KMS-11 (cell line): ENCODE measurements around the gene APOO.

Source experiments
- H2AFZ ChIP-seq: fragments of 200-600 bp; sonication (generic); 2 replicates; pipeline ENCODE4 v1.6.1; 2016; ENCODE audit warnings: antibody characterized with exemption, mixed run types, low read depth
- H3K27ac ChIP-seq: fragments of 200-600 bp; sonication (generic); 2 replicates; pipeline ENCODE4 v1.6.1; 2016; ENCODE audit warnings: mild to moderate bottlenecking, mixed run types
- H3K27me3 ChIP-seq: fragments of 200-600 bp; sonication (generic); 2 replicates; pipeline ENCODE4 v1.6.1; 2017; ENCODE audit warnings: mild to moderate bottlenecking, low read depth, mixed run types, moderate library complexity; ENCODE audit not compliant: insufficient read depth
- H3K36me3 ChIP-seq: fragments of 200-600 bp; sonication (generic); 2 replicates; pipeline ENCODE4 v1.6.1; 2017; ENCODE audit warnings: mild to moderate bottlenecking, mixed run types; ENCODE audit not compliant: insufficient read depth
- H3K4me1 ChIP-seq: fragments of 200-600 bp; sonication (generic); 2 replicates; pipeline ENCODE4 v1.6.1; 2016; ENCODE audit warnings: mild to moderate bottlenecking, low read depth, mixed run types; ENCODE audit not compliant: poor library complexity, severe bottlenecking
- H3K4me2 ChIP-seq: fragments of 200-600 bp; sonication (generic); 2 replicates; pipeline ENCODE4 v1.7.0; 2016; ENCODE audit warnings: mild to moderate bottlenecking, mixed run types
- H3K4me3 ChIP-seq: fragments of 200-600 bp; sonication (generic); IDR thresholded peaks from 2 replicates; pipeline ENCODE4 v1.6.1; 2017; ENCODE audit warnings: low read depth, low read length, mixed read lengths; ENCODE audit not compliant: insufficient read depth
- H3K79me2 ChIP-seq: fragments of 200-600 bp; sonication (generic); 2 replicates; pipeline ENCODE4 v1.6.1; 2016; ENCODE audit warnings: low read depth, mixed run types; ENCODE audit not compliant: insufficient read depth
- H3K9ac ChIP-seq: fragments of 200-600 bp; sonication (generic); 2 replicates; pipeline ENCODE4 v1.6.1; 2016; ENCODE audit warnings: mild to moderate bottlenecking, mixed run types
- H4K20me1 ChIP-seq: fragments of 200-600 bp; sonication (generic); 2 replicates; pipeline ENCODE4 v1.6.1; 2016; ENCODE audit warnings: mild to moderate bottlenecking, mixed run types; ENCODE audit not compliant: insufficient read depth
- TF ChIP-seq, protein P1 (sequence below): fragments of 200-600 bp; sonication (generic); conservative IDR thresholded peaks from 2 replicates; pipeline ENCODE4 v1.6.1; 2017; ENCODE audit warnings: low read depth, mild to moderate bottlenecking, antibody characterized with exemption, low read length, moderate library complexity, mixed read lengths

The APOO gene

DNA sequence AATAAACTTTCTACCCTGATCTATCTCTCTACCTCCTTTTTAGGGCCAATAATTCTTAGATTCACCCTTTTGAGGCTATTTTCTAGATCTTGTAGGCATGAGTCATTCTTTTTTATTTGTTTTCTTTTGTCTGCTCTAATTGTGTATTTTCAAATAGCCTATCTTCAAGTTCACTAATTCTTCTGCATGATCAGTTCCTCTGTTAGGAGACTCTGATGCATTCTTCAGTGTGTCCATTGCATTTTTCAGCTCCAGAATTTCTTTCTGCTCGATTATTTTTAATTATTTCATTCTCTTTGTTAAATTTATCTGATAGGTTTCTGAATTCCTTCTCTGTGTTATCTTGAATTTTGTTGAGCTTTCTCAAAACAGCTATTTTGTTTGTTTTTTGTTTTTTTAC is 11.4 kb upstream of the APOO start:
- Histone ChIP-seq H2AFZ (no peak overlapping the region), H3K27ac (no peak overlapping the region), H3K4me3 (no peak overlapping the region), H3K36me3 (no peaks in the 10 kb centered on the region), H3K4me1 (no peaks in the 10 kb centered on the region), H3K79me2 (no peaks in the 10 kb centered on the region), H4K20me1 (no peaks in the 10 kb centered on the region), H3K27me3 (no peaks in the 10 kb centered on the region), H3K4me2 (no peak overlapping the region), H3K9ac (no peak overlapping the region)
- TF ChIP-seq, protein P1, sequence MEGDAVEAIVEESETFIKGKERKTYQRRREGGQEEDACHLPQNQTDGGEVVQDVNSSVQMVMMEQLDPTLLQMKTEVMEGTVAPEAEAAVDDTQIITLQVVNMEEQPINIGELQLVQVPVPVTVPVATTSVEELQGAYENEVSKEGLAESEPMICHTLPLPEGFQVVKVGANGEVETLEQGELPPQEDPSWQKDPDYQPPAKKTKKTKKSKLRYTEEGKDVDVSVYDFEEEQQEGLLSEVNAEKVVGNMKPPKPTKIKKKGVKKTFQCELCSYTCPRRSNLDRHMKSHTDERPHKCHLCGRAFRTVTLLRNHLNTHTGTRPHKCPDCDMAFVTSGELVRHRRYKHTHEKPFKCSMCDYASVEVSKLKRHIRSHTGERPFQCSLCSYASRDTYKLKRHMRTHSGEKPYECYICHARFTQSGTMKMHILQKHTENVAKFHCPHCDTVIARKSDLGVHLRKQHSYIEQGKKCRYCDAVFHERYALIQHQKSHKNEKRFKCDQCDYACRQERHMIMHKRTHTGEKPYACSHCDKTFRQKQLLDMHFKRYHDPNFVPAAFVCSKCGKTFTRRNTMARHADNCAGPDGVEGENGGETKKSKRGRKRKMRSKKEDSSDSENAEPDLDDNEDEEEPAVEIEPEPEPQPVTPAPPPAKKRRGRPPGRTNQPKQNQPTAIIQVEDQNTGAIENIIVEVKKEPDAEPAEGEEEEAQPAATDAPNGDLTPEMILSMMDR: no peak

DNA sequence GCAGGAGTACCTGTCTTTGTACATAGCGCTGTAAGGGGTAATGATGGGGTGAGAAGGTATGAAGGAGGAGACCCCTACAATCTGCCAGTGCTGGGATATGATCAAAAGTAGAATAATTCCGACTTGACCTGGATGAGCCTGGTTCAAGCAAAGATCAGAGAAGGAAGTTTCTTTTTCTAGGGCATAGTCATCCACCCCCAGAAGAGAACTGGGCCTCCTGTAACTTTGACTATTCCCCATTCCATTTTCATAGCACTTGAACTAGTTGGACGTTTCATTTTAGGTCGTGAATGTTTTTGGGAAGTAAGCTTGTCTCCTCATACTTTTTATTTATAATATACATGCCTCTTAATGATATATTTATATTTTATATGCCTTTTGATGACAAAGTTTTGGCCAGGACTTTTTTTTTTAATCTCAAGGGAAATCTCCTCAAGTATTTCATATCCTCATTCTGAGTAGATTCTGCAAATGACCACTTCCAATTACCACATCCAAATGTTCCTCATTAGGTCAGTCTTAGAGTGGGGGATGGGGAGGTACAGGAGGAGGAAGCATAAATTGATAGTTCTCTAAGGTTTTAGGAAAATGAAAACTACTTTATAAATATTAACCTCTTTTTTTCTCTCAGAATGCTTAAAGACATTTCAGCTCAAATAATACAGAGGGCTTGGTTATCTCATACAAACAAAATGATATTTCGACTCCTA is 3.5 kb upstream of the APOO start:
- H3K79me2 ChIP-seq: peaks cover 6% of the 10 kb centered on the region; the same call in 1 of the 2 replicates
- H3K27me3 ChIP-seq: no peaks in the 10 kb centered on the region
- TF ChIP-seq, protein P1: no peak
- no peak overlapping the region for H3K4me3 ChIP-seq
- no peak overlapping the region for H3K4me2 ChIP-seq
- H3K9ac ChIP-seq: no peak overlapping the region
- peaks cover 12% of the 10 kb centered on the region for H3K4me1 ChIP-seq
- H3K27ac ChIP-seq: no peak overlapping the region
- H4K20me1 ChIP-seq: no peaks in the 10 kb centered on the region
- no peaks in the 10 kb centered on the region for H3K36me3 ChIP-seq
- no peak overlapping the region for H2AFZ ChIP-seq

DNA sequence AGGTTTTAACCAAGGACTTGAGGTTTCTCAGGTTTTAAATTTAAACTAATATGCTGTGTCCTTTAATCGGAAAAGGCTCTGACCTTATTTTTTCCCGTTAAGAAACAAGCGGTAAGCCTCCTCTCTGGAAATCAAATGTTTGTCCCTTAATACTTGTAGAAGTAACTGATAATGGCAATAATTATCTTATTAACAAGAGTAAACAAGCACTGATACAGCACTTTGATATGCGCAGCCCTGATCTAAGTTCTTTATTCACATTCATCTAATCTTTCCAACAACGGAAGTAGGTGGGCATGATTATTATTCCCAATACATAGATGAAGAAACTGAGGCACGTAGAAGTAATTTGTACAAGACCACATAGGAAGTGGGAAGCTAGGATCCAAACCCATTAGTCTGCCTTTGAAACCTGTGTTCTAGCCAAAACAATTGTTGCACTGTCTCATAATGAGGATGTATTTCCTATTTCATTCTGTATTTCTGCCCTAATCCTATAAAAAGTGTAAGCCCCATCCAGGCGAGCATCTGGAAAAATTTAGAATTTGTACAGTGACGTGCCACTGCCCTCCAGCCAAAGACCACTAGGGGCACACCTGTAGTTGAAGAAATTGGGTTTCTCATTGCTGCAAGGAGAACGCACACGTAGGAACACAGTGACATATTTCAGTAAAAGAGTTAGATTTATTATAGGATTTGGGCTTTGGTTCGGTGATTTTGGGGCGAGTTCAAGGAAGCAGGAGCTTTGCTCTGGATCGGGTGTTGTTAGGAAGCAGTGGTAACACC is 674 bp upstream of the APOO start:
- H3K36me3 ChIP-seq: no peaks in the 10 kb centered on the region
- TF ChIP-seq, protein P1: peak; percentile 9; the same call in 1 of the 2 replicates
- H3K4me2 ChIP-seq: peak overlapping the region; percentile 78
- H3K27me3 ChIP-seq: no peaks in the 10 kb centered on the region
- no peaks in the 10 kb centered on the region for H4K20me1 ChIP-seq
- peak overlapping the region; percentile 97 for H2AFZ ChIP-seq
- peak overlapping the region; percentile 98 for H3K27ac ChIP-seq
- H3K9ac ChIP-seq: peak overlapping the region; percentile 92; the same call in 1 of the 2 replicates
- no peak overlapping the region for H3K4me3 ChIP-seq
- H3K4me1 ChIP-seq: peaks cover 20% of the 10 kb centered on the region
- peaks cover 16% of the 10 kb centered on the region; the same call in 1 of the 2 replicates for H3K79me2 ChIP-seq

DNA sequence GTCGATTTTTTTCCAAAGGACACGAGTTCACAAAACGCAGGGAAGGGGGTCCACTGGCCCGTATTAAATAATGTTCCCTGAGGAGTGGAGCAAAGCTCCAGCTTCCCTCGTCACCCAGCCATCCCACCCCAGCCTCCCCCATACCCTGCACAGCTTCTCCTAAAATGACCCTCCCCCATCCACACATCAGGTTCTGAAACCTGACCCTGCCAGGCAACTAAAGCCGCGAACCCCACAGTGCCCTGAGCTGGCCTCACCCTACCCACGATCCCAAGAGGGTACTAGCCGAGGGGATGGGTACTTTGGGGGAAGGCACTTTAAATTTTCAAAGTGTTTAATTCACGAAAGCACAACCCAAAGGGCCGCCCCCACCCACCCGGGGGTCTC is 634 bp downstream of the APOO start:
- no peak overlapping the region for H3K4me3 ChIP-seq
- peak overlapping the region; percentile 98 for H3K27ac ChIP-seq
- TF ChIP-seq, protein P1: no peak; the same call in 1 of the 2 replicates

More for the DNA sequence above, 634 bp downstream of the APOO start:
- Histone ChIP-seq H3K79me2 (peaks cover 16% of the 10 kb centered on the region; the same call in 1 of the 2 replicates), H3K4me2 (peak overlapping the region; percentile 78), H3K36me3 (no peaks in the 10 kb centered on the region), H2AFZ (peak overlapping the region; percentile 58), H3K4me1 (peaks cover 22% of the 10 kb centered on the region), H3K9ac (peak overlapping the region; percentile 92), H3K27me3 (no peaks in the 10 kb centered on the region), H4K20me1 (no peaks in the 10 kb centered on the region)
